Measurements from ENCODE around the gene FIBCD1. TPM values are rescaled to one million over a fixed set of nuclear protein-coding genes. Genes with fewer than 3 reads are reported as not detected.
A peak's percentile ranks its signal among the peaks of the same experiment; 100 is the strongest.
"Not testable (repeated sequence)": the region's sequence is repeated elsewhere in the genome, so short reads cannot be mapped to it uniquely, and the experiment has no call there.

FIBCD1 gene
- total RNA-seq, 1 experiment from 2014 or later = 14.6 TPM

DNA sequence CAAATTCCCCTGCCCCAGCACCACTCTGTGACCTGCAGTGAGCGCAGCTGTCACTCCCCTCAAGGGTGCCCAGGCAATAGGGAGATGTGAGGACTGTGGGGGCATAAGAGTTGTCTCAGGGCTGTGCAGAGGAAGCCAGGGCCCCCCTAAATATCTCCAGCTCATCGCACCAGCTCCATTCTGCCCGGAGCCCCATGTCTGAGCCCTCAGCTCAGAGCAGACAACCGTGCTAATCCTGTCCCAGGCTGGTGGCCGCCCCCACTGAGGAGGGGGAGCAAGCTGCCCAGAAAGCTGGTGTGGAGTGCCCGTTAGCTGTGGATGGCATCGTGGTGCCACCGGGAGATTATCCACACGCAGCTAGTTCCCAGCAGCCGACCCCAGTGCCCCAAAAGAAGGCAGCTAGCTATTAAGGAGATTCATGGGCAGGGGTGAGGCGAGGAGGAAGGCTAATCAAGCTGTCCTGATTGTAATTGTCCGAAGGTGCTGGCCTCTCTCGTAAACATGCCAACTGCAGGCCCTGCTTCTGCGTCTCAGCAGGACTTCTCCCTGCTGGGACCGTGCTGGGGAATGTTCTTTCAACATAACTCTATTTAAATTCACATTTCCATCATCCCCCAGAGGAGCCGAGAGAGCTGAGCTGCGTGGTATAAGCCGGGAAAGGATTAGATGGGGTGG, 17.0 kb upstream of the FIBCD1 start:
- no peak for DNase-seq (ENCODE audit: extremely low read depth, low read depth)

- not testable (repeated sequence) for DNase-seq (ENCODE audit: extremely low read depth, low read depth)
These were observed 15.9 kb upstream of the FIBCD1 start for GRCh38 chr9:130954925-130955324.

DNA sequence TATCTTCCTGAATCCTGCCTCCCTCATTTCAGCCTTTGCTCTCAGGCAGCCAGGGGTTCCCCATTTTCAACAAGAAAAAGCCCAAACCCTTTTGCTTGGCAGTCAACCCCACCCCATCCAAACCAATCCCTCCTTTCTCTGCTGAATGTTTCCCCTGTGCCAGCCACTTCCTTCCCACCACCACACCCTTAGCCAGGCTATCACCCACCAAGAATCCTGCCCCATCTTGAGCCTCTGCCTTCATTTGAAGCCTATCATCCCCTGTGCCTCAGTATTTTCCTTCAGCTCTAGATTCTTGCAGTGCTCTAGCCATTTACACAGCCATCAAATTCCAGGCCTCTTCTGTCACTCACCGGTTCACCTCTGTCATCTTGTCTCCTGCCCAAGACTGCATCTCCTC, 15.3 kb upstream of the FIBCD1 start:
- DNase-seq (ENCODE audit: extremely low read depth, low read depth) = no peak

DNA sequence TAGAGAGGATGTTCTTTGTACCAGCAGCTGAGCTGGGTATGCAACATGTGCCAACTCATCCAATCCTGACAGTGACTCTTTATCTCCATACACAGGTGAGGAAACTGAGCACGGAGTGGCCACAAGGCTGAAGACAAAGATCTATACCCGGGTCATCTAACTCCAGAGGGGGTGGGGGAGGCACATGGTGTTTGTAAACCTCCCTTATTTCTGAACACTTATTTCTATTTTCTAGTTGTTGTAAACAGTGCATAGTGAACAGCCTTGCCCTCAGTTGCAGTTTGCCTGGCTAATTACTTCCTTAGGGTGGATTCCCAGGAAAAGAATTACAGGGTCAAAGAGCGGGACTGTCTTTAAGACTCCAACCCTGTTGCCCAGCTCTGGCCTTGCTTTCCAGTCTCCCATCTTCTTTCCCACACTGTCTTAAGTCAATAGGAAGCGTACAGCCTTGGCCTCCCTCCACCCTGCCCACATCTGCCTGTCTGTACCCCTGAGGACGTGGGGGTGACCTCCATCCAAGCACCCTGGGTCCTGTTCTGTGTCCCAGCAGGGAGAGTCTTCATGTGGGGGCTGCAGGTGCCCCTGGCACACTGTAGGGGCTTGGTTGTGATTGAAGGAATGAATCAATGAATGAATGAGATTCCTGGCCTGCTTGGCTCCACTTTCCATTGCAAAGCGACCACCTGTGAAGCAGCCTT, 13.2 kb upstream of the FIBCD1 start:
- no peak for DNase-seq (ENCODE audit: extremely low read depth, low read depth)

- DNase-seq (ENCODE audit: extremely low read depth, low read depth) = no peak
These were observed 10.9 kb upstream of the FIBCD1 start for GRCh38 chr9:130950039-130950311.

DNA sequence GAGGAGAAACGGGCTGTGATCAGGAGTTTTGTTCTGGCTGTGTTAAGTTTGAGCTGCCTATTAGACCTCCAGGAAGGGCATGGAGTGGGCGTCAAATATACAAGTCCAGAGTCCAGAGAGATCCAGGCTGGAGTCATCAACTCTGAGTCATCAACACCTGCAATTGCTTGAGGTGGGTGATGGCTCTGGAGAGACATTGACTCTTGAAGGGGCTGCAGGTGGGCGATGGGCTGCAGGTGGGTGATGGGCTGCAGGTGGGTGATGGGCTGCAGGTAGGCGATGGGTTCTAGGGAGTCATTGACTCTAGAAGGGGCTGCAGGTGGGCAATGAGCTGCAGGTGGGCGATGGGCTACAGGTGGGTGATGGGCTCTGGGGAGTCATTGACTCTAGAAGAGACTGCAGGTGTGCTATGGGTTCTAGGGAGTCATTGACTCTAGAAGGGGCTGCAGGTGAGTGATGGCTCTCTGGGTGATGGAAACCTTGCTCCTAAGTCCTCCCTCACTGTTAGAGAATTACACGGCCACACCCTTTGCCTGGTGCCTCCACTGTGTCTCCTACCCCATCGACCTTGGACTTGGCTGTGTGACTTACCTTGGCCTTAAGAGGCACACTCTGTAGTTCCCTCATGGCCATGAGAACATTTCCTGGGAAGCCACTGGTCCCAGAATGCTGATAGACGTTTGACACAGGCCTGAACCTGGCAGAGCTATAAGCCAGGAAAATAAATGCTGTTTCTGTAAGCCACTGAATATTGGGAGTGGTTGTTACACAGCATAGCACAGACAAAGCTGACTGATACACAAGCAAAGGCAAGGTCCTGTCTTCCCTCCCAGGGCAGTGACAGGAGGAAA, 10.4 kb upstream of the FIBCD1 start:
- DNase-seq (ENCODE audit: extremely low read depth, low read depth) = no peak

- no peak for DNase-seq (ENCODE audit: extremely low read depth, low read depth)
These were observed 9.2 kb upstream of the FIBCD1 start for GRCh38 chr9:130948266-130948665.

DNA sequence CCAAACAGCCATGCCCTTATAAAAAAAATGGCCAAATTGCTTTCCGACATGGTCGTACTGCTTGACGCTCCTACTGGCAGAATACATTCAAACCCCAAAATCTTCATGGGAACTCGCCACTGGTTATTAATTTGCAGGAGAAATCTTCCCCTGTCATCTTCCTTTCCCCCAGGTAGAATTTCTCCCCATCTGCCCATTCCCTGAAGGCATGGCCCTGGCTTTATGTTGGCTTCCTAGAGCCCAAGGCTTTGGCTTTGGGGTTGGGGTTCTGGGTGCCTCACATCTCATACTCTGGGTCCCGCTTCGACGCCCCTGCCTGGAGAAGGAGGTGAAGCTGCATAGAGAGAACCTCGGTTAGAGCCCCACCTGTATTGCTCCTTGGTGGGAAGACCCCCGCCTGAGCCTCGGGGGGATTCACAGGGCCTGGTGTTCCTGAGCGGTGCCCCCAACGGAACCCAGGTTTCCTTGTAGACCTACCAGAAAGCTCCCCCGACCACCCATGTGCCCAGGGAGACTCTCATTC, 8.6 kb upstream of the FIBCD1 start:
- DNase-seq (ENCODE audit: extremely low read depth, low read depth) = no peak

DNA sequence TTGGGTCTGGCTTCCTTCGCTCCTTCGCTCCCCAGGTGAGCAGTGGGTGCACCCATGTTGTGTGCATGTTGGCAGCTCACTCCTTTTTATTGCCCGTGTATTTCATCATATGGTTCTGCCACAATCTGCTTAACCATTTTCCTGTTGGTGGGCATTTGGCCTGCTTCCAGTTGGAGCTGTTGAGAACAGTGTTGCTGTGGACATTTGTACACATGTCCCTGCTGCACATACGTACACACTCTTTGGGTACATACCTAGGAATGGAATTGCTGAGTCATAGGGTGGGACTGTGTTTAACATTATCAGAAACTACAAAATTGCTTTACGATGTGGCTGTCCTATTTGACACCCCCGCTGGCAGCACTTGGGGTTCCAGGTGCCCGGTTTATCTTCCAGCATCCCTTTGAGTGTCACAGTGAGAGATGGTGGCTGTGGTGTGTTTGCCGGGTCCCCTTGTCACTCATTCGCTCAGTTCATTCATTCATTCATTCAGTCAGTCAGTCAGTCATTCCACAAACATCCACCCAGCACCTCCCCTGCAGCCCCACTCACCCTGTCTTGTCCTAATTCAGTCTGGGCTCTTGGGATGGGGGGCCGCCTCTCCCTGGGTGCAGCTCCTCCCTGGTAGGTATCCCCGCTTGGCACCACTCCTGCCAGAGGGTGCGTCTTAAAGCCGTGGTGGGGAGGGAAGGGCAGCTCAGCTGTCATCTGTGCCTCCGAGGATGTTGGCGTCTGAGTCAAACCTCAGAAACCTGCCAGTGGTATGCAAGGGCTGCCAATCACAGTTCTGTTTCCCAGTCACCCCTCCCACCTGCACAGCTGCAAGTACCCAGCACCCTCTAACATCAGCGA, 7.9 kb upstream of the FIBCD1 start:
- DNase-seq (ENCODE audit: extremely low read depth, low read depth) = no peak

DNA sequence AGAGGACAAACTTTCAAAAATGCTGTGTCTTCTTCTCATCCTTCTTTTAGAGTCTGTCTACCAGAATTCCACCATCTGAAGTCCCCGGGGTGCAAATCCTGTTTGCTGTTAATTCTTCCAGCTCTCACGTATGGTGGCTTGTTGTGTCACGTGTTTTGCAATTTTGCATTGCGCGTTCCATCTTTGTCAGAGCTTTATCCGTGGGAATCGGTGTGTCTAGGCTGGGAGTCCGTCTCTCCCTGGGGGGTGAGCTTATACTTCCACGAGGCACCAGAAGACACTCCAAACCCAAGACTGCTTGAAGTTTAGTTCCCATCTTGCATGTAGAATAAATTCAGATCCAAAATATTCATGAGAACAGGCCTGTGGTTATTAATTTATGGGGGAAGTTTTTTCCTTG, 6.1 kb upstream of the FIBCD1 start:
- DNase-seq (ENCODE audit: extremely low read depth, low read depth) = no peak

DNA sequence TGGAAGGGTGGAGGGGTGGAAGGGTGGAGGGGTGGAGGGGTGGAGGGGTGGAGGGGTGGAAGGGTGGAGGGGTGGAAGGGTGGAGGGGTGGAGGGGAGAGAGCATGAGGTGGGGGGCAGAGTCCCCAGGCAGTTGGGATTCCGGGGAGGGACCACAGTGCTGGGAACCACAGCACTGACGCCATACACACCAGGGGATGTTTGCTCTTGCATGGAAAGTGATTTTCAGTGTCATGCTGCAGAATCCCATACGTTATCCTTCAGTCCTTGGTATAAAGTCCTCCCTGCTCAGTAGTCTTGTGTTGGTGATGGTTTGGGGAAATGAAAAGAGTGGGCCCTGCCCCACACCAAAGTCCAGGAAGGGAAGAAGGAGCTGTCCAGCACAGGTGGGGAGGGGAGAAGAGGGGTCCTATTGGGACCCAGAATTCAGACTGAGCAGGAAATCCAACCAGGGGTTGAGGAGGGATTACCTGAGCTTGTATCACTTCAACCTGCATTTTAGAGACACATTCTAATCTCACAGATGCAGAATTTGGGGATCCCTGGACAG, 5.5 kb upstream of the FIBCD1 start:
- DNase-seq (ENCODE audit: extremely low read depth, low read depth) = no peak

DNA sequence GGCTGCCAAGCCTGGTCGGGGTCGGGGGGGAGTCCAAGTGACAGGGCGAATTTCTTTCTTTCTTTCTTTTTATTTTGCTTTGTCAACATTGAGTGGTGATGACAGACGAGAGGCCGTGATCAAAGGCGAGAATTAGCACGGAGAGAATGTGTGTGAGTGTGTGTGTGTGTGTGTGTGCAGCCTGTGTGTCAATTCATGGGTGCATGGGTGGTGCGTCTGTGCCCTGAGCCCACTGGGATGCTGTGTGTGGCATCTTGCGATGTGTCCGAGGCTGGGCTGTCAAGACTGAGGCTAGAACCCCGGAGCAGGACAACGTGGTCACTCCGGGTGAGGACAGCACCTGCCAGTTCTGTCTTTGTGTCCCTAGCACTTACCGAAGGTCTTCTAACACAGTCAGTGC, 4.7 kb upstream of the FIBCD1 start:
- no peak for DNase-seq (ENCODE audit: extremely low read depth, low read depth)

- DNase-seq (ENCODE audit: extremely low read depth, low read depth) = no peak
These were observed 4.2 kb upstream of the FIBCD1 start for GRCh38 chr9:130943221-130943620.

- no peak for DNase-seq (ENCODE audit: extremely low read depth, low read depth)
These were observed 3.6 kb upstream of the FIBCD1 start for GRCh38 chr9:130942679-130943078.

DNA sequence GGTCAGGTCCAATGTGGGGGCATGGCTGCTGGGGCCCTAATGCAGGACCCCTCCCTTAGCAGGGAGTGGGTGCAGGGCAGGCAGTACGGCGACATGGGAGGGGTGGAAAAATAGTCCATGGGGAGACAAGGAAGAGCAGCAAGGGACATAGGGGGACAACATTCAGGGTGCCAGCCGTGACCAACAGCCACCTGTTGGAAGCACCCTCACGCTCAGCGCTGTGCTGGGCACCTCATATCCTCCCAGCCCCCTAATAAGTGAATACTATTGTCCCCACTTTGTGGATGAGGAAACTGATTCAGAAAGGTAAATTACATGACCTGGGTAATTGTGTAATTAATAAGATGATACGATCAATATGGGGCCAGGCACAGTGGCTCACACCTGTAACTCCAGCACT, 3.0 kb upstream of the FIBCD1 start:
- no peak for DNase-seq (ENCODE audit: extremely low read depth, low read depth)

DNA sequence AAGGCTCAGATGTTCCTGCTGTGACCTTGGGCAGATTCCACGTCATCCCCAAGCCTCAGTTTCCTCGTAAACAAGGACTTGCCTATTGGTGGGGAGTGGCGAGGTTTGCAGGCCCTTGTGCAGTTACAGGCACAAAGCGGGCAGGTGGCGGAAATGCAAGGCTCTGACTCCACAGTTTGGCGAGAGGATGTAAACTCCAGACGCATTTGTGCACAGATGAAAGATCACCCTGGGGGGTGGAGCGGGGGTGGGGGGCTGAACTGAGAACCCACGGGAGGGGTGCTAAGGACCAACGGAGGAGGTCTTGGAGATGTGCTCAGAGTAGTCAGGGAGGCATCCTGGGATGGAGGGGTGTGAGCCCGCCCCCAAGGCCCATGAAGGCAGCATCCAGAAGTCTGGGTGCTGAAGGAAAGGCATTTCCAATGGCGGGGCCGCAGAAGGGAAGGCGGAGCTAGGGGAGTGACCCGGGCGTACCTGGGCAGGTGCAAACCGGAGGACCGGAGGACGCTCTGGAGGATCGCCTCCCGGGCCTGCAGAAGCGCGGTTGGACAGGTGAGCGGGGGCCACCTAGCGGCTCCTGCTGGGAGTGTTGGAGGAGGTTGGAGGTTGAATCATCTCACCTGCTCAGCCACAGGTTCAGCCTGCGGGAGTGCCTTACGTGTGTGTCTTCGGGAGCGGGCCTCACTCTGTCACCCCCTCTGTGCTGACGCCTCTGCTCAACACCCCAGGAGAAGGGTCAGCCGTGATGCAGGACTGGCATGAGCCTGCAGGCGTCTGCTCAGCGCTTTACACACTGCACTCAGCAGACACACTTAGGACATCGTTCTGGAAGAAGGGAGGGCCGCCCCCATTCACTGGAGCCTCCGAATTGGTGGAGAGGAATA, 1.9 kb upstream of the FIBCD1 start:
- DNase-seq (ENCODE audit: extremely low read depth, low read depth) = peak; percentile 50

- DNase-seq (ENCODE audit: extremely low read depth, low read depth) = no peak
These were observed 1.0 kb upstream of the FIBCD1 start for GRCh38 chr9:130940027-130940549.

DNA sequence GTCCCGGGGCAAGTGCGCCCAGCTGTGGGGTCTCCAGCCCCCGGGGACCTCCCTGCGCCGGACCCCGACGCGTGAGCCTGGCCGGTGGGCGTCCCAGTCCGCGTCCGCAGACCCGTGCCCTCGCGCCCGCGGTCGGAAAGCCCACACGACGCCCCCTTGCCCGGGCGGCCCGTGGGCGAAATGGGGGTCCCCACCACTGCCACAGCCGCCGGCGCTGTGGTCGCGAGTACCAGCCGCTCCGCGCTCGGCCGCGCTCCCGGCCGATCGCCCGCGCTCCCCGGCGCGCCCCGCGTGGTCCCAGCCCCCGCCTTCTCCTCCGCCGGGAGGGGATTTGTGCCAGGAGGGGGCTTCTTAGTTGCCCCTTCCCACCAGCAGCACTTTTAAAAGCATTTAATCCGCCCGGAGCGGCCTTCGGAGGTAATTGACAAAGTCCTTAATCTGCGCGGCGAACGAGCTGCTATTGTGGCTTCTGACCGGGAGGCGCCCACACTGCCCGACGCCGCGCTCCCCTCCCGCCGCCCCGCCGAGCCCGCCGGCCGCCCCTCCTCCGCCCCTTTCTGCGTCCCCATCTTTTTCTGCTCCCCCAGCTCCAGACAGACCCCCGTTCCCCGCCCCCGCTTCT, 469 bp upstream of the FIBCD1 start:
- no peak for DNase-seq (ENCODE audit: extremely low read depth, low read depth)

DNA sequence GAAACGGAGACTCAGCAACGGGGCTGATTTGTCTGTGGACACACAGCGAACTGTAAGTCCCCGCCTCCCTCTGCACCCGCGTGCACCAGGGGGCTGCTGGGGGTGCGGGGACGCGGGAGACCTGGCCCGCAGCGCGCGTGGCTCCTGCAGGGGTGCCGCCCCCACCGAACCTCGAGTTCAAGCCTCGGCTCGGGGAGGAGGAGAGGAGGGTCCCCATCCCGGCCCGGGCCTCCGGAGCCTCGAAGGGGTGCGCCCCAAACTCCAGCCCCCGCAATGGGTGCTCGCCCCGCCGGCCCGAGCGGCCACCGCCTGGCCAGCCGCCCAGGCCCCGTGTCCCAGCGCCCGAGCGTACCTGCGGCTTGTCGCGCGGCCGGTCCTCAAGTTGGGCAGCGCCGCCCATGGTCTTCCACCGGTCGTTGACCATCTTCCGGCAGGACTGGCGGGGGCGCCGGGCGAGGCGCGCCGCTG, 829 bp downstream of the FIBCD1 start:
- no peak for DNase-seq (ENCODE audit: extremely low read depth, low read depth)

Measured in NCI-H460 (cell line).